ENCODE data around the gene HOMER1.

DNA sequence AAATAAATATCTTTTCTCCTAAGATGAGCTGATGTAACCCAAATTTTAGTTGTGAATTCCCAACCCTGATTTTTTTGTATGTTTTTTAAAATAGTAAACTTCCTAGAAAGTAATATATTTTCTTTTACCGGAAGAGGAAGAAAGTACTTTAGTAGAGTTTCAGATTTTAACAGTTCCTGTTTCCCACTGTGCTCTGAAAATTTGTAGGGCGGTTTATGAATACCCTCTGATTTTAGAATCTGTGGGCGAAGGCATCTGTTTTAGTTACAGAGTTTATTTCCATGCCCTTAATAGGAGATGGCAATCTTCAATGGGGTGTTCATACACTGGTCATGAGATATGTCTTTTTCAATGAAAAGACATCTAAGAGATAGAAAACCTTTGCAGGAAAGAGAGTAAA, 3.7 kb upstream of the HOMER1 start:
- no peak for TF ChIP-seq POLR2A (IDR thresholded peaks at IDR 0.05)
- TF ChIP-seq, protein P1, sequence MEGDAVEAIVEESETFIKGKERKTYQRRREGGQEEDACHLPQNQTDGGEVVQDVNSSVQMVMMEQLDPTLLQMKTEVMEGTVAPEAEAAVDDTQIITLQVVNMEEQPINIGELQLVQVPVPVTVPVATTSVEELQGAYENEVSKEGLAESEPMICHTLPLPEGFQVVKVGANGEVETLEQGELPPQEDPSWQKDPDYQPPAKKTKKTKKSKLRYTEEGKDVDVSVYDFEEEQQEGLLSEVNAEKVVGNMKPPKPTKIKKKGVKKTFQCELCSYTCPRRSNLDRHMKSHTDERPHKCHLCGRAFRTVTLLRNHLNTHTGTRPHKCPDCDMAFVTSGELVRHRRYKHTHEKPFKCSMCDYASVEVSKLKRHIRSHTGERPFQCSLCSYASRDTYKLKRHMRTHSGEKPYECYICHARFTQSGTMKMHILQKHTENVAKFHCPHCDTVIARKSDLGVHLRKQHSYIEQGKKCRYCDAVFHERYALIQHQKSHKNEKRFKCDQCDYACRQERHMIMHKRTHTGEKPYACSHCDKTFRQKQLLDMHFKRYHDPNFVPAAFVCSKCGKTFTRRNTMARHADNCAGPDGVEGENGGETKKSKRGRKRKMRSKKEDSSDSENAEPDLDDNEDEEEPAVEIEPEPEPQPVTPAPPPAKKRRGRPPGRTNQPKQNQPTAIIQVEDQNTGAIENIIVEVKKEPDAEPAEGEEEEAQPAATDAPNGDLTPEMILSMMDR (IDR thresholded peaks at IDR 0.05): no peak
